Ovary (tissue), 3 donors: Measurements from ENCODE around the gene DNMT3L.

Experiments
- CTCF ChIP-seq, 3 donors: fragments of 450-650 bp in 2 of 3; fragments of 200-600 bp in 1 of 3; IDR thresholded peaks; one replicate each; pipeline versions ENCODE4 v1.5.1 to v1.8.0; 2016 to 2022; ENCODE audit warnings: antibody characterized with exemption in 3 of 3, mild to moderate bottlenecking in 1 of 3
- EP300 ChIP-seq: sonication (generic); formaldehyde crosslinking; IDR thresholded peaks from one replicate; pipeline ENCODE4 v1.6.1; 2017; ENCODE audit warnings: antibody characterized with exemption
- POLR2A ChIP-seq: fragments of 450-650 bp; IDR thresholded peaks from one replicate; pipeline ENCODE4 v1.6.1; 2017; ENCODE audit warnings: antibody characterized with exemption, mild to moderate bottlenecking, moderate library complexity
- donor health status: DM: no; HTN: no; CAD: no.

GRCh38 chr21:44258056-44258725 lies 3.5 kb downstream of the DNMT3L start:
- no peak for TF ChIP-seq CTCF (IDR thresholded peaks at IDR 0.05)
- TF ChIP-seq EP300: no peak
- no peak for TF ChIP-seq POLR2A
